PC-9 (cell line): ENCODE results near the gene CALM3. TPM values are rescaled to one million over a fixed set of nuclear protein-coding genes. Genes with fewer than 3 reads are reported as not detected.

ENCODE experiments used
- BruUV-seq: library from RNA; stranded (reverse); fragments of 400-500 nt; replicated peaks from 2 replicates; lab custom pipeline; 2021; lab: Mats Ljungman, UMichigan
- CTCF ChIA-PET: fragments of 300-600 bp; sonication (Branson Sonifier 250); formaldehyde crosslinking; loops from one replicate; lab custom pipeline; 2022; ENCODE audit warnings: antibody characterized with exemption; lab: Charles Lee
- POLR2A ChIA-PET: fragments of 300-600 bp; sonication (Branson Sonifier 250); formaldehyde crosslinking; loops from one replicate; lab custom pipeline; 2022; ENCODE audit warnings: antibody characterized with exemption; ENCODE audit not compliant: unreplicated experiment; lab: Charles Lee
- DNase-seq, 2 experiments: peaks; one replicate each; pipeline versions ENCODE4 v3.0.0 to v3.0.0-alpha.2; 2015 to 2022; ENCODE audit warnings: mixed read lengths in 1 of 2
- H2AFZ ChIP-seq: fragments of 200-600 bp; sonication (generic); 2 replicates; pipeline ENCODE4 v1.8.1; 2017; ENCODE audit warnings: antibody characterized with exemption
- H3F3A ChIP-seq: fragments of 200-600 bp; sonication (generic); 2 replicates; pipeline ENCODE4 v1.8.1; 2017; ENCODE audit warnings: antibody characterized with exemption, mild to moderate bottlenecking, low read depth; ENCODE audit not compliant: insufficient read depth
- H3K27ac ChIP-seq: fragments of 200-600 bp; sonication (generic); 2 replicates; pipeline ENCODE4 v1.6.1; 2016; ENCODE audit warnings: mixed run types
- H3K27me3 ChIP-seq: fragments of 200-600 bp; sonication (generic); 2 replicates; pipeline ENCODE4 v1.6.1; 2016; ENCODE audit warnings: low read depth, mixed run types; ENCODE audit not compliant: insufficient read depth
- H3K36me3 ChIP-seq: fragments of 200-600 bp; sonication (generic); 2 replicates; pipeline ENCODE4 v1.6.1; 2016; ENCODE audit warnings: low read depth, mixed run types
- H3K4me1 ChIP-seq: fragments of 200-600 bp; sonication (generic); replicated peaks from 2 replicates; pipeline ENCODE4 v1.6.1; 2016; ENCODE audit warnings: mixed run types; ENCODE audit not compliant: insufficient read depth
- H3K4me2 ChIP-seq: fragments of 200-600 bp; sonication (generic); 2 replicates; pipeline ENCODE4 v1.6.1; 2017; ENCODE audit warnings: mixed run types
- H3K4me3 ChIP-seq: fragments of 200-600 bp; sonication (generic); 2 replicates; pipeline ENCODE4 v1.6.1; 2016; ENCODE audit warnings: mixed run types
- H3K79me2 ChIP-seq: fragments of 200-600 bp; sonication (generic); 2 replicates; pipeline ENCODE4 v1.6.1; 2017; ENCODE audit warnings: low read depth, mixed run types
- H3K9me2 ChIP-seq: fragments of 200-600 bp; sonication (generic); 2 replicates; pipeline ENCODE4 v1.8.1; 2017; ENCODE audit warnings: mild to moderate bottlenecking; ENCODE audit not compliant: insufficient read depth
- H3K9me3 ChIP-seq: fragments of 200-600 bp; sonication (generic); 2 replicates; pipeline ENCODE4 v1.8.1; 2016; ENCODE audit warnings: low read depth; ENCODE audit not compliant: insufficient read depth
- H4K20me1 ChIP-seq: fragments of 200-600 bp; sonication (generic); 2 replicates; pipeline ENCODE4 v1.8.1; 2017; ENCODE audit not compliant: insufficient read depth
- CTCF ChIP-seq: fragments of 200-600 bp; sonication (generic); conservative IDR thresholded peaks from 2 replicates; pipeline ENCODE4 v1.6.1; 2017; ENCODE audit warnings: mixed run types, antibody characterized with exemption, mild to moderate bottlenecking, moderate library complexity
- EZH2 ChIP-seq: fragments of 200-600 bp; sonication (generic); IDR thresholded peaks from 2 replicates; pipeline ENCODE4 v1.8.0; 2017; ENCODE audit warnings: antibody characterized with exemption, low read depth
- intact Hi-C: fragments of 100-400 bp; cut with micrococcal nuclease; formaldehyde crosslinking; loops from one replicate; pipeline ENCODE4 v1.10.0; 2022; ENCODE audit not compliant: unreplicated experiment
- total RNA-seq: library from RNA; stranded (reverse); gene quantifications from 2 replicates; pipeline ENCODE4 v1.2.3, GENCODE V29; 2021

The CALM3 gene
- total RNA-seq, 1 experiment from 2014 or later, result 239 TPM

- 0 out of 2 replicates have a peak, but pooled peaks cover 4% of the 10 kb centered on the region for H3F3A ChIP-seq
- H3K4me1 ChIP-seq, result no peaks in the 10 kb centered on the region
- no peaks in the 10 kb centered on the region for H3K36me3 ChIP-seq
- H3K4me2 ChIP-seq, result no peak overlapping the region
- TF ChIP-seq EZH2, result no peak
- no peak for TF ChIP-seq CTCF
- intact Hi-C loops, result no loop called here
- H2AFZ ChIP-seq, result no peak overlapping the region
- H3K9me2 ChIP-seq, result no peaks in the 10 kb centered on the region
- no peaks in the 10 kb centered on the region for H4K20me1 ChIP-seq
- BruUV-seq, result no TSS peak
- no peak overlapping the region for H3K27ac ChIP-seq
- H3K4me3 ChIP-seq, result no peak overlapping the region
- POLR2A ChIA-PET, result interaction anchor here (0.6 kb wide), 2 partner anchors 50 to 925 kb away, joined by 3 to 4 read pairs; no protein-coding TSS in a partner anchor
- H3K9me3 ChIP-seq, result no peaks in the 10 kb centered on the region
- CTCF ChIA-PET, result interaction anchor here (0.6 kb wide), 1 partner anchor 73 kb away, joined by 5 read pairs; no protein-coding TSS in a partner anchor
- no peaks in the 10 kb centered on the region for H3K79me2 ChIP-seq
- peak in 1 of 2 experiments; percentile 15 for DNase-seq
- no peaks in the 10 kb centered on the region for H3K27me3 ChIP-seq
These were observed 5.1 kb upstream of the CALM3 start for GRCh38 chr19:46596008-46596407.

- H3K4me1 ChIP-seq, result peaks cover 12% of the 10 kb centered on the region; the same call in 1 of the 2 replicates
- H3K79me2 ChIP-seq, result peaks cover 22% of the 10 kb centered on the region
- intact Hi-C loops, result no loop called here
- no peaks in the 10 kb centered on the region for H3K9me3 ChIP-seq
- 0 out of 2 replicates have a peak, but pooled peaks cover 4% of the 10 kb centered on the region for H3F3A ChIP-seq
- H3K36me3 ChIP-seq, result no peaks in the 10 kb centered on the region
- no peaks in the 10 kb centered on the region for H3K9me2 ChIP-seq
- ChIA-PET POLR2A (interaction anchor here (0.6 kb wide), 2 partner anchors 10 to 646 kb away, joined by 3 read pairs; no protein-coding TSS in a partner anchor), CTCF (interaction anchor here (0.6 kb wide), 1 partner anchor 63 kb away, joined by 3 read pairs; no protein-coding TSS in a partner anchor)
- BruUV-seq, result no TSS peak
- TF ChIP-seq CTCF (no peak), EZH2 (no peak)
- no peak overlapping the region for H3K27ac ChIP-seq
- H3K4me2 ChIP-seq, result no peak overlapping the region
- no peaks in the 10 kb centered on the region for H3K27me3 ChIP-seq
- H3K4me3 ChIP-seq, result no peak overlapping the region
- DNase-seq, result no peak
- no peak overlapping the region for H2AFZ ChIP-seq
- no peaks in the 10 kb centered on the region for H4K20me1 ChIP-seq
These were observed 2.7 kb upstream of the CALM3 start for GRCh38 chr19:46598372-46598917.

GRCh38 chr19:46599716-46600373, 1.3 kb upstream of the CALM3 start:
- Histone ChIP-seq H3K9me2 (no peaks in the 10 kb centered on the region), H3F3A (0 out of 2 replicates have a peak, but pooled peaks cover 4% of the 10 kb centered on the region), H3K4me3 (peak overlapping the region; percentile 100; the same call in 1 of the 2 replicates), H3K9me3 (no peaks in the 10 kb centered on the region), H3K36me3 (no peaks in the 10 kb centered on the region), H4K20me1 (no peaks in the 10 kb centered on the region), H2AFZ (peak overlapping the region; percentile 83), H3K4me2 (peak overlapping the region; percentile 70), H3K4me1 (peaks cover 12% of the 10 kb centered on the region; the same call in 1 of the 2 replicates), H3K27ac (peak overlapping the region; percentile 93), H3K27me3 (no peaks in the 10 kb centered on the region), H3K79me2 (peaks cover 35% of the 10 kb centered on the region)
- ChIA-PET POLR2A (interaction anchor here (0.7 kb wide), 1 partner anchor 45 kb away, joined by 4 read pairs; no protein-coding TSS in a partner anchor), CTCF (interaction anchor here (0.6 kb wide), 2 partner anchors 129 to 896 kb away, joined by 3 to 4 read pairs; no protein-coding TSS in a partner anchor)
- intact Hi-C loops, result no loop called here
- TSS peak; percentile 90 for BruUV-seq
- DNase-seq, result no peak
- TF ChIP-seq EZH2 (no peak), CTCF (no peak)
